GM04504 (cell line): Measurements from ENCODE around the gene SPINT3.
"Not testable (repeated sequence)": the region's sequence is repeated elsewhere in the genome, so short reads cannot be mapped to it uniquely, and the experiment has no call there.

Source experiments
- DNase-seq: peaks from one replicate; pipeline ENCODE4 v3.0.0-alpha.2; 2012; ENCODE audit warnings: low read depth

SPINT3 gene

GRCh38 chr20:45502561-45502960, 12.9 kb downstream of the SPINT3 start:
- DNase-seq, result no peak

DNA sequence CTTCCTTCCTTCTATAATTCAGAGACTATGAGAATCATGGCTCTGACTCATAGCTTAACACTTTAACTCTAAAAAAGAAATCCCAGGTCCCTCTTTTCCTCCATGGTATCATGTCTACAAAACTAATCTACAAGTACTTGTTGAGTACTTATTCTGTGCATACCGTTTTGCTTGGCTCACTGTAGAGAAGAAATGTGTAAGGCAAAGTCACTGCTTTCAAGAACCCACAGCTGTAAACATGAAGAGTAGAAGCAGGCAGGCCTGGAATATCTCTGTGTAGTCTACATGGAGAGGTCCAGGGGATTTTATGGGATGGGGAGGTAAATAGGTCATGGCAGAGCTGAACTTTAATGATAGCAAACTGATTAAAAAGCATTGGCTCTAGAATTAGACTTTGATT, 13.8 kb downstream of the SPINT3 start:
- DNase-seq, result no peak

DNA sequence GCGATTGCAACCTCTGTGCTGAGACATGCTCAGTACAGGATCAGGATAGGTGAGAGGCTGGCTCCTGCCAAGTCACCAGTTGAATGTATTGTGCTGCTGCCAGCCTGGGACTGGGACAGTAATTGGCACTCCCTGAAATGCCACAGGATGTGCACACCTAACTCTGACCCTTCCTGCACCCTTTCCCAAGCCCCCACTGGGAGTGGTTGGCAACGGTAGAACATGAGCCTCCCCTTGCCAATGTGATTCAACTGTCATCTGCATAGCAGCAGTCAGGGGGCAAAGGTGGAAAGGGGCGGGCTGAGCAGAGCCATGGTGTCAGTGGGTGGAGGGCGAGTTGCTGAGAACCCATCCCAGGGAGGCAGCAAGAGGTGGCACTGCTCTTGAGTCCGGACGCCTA, 15.4 kb downstream of the SPINT3 start:
- no peak for DNase-seq

DNA sequence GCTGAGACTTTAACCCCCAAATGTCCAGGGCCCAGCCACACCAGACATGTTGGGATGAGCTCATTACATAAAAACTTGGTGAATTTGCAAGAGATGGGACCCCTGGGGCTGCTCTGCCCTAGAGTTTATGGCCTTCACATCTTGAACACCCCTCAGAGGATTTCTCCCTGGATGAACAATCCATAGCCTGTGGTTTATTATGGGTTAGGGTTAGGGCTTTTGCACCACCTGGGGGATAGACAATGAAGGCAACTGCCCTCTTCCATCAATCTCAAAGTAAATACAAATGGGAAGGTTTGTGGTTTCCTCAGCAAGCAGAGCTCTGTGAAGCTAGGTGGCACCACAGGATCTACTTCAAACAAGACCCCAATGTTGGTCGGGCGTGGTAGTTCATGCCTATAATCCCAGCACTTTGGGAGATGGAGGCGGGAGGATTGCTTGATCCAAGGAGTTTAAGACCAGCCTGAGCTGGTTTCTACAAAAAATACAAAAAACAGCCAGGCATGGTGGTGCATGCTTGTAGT, 17.4 kb downstream of the SPINT3 start:
- no peak for DNase-seq

GRCh38 chr20:45496166-45496565, 19.3 kb downstream of the SPINT3 start:
- DNase-seq, result no peak

DNA sequence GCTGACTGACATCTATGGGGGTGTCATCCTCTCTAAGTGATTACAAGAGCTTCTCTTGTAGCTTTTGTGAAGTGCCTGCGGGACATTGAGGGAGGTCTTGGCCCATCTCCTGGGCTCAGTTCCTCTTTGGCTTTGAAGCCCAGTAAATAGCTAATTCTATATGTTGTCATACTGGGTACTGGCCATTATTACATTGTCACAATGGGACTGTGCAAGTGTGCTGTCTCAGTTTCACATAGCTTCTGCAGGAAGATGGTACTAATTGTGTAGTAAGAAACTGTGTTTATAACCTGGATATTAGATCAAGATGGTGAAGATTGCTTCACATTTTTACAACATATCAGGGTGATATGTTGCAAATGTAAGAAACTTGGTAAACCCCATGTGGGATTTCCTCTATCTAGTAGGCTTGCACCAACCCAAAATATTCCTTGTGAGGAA, 19.9 kb downstream of the SPINT3 start:
- no peak for DNase-seq

DNA sequence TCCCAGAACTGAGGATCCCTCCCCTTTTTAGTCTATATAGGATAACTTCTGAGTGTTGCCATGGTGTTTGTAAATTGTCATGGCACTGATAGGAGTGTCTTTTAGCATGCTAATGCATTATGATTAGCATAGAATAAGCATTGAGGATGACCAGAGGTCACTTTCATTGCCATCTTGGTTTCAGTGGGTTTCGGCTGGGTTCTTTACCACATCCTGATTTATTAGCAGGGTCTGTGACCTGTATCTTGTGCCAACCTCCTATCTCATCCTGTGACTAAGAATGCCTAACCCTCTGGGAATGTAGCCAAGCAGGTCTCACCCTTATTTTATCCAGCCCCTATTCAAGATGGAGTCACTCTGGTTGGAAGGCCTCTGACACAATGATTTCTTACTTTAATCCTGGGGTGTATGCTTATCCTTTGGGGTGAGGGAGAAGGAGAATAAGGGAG, 26.3 kb downstream of the SPINT3 start:
- no peak for DNase-seq

- no peak for DNase-seq
These were observed 28.2 kb downstream of the SPINT3 start for GRCh38 chr20:45487231-45487635.

DNA sequence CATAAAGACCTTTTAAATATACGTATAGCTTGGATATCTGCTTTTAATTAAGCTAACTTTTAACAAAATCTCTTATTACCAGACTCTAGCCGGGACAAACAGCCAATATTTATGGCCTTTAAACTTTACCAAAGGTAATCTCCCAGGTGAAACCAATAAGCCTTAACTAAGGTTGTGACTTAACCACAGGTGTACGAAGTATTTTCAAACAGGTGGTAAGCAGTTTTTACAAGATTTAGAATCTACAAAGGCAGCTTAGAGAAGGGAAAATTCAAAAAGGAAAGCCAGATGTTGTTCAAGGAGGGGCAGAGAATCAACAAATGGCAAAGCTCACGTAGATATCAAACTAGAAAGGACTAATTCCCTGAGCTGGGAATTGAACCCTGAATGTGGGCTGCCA, 30.0 kb downstream of the SPINT3 start:
- DNase-seq, result no peak

- DNase-seq, result no peak
These were observed 30.7 kb downstream of the SPINT3 start for GRCh38 chr20:45484676-45485075.

DNA sequence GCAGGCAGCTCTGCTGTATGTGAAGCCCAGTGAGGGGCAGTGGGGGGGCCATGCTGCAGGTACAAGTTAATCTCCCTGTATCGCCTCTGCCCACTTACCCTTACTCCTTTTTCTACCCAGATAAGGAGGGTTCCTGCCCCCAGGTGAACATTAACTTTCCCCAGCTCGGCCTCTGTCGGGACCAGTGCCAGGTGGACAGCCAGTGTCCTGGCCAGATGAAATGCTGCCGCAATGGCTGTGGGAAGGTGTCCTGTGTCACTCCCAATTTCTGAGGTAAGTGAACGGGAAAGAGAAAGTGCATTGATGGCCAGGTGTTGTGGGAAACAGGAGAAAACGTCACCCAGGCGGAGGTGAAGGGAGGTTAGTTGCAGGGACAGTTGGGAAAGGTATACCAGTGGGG, 35.6 kb downstream of the SPINT3 start:
- no peak for DNase-seq

DNA sequence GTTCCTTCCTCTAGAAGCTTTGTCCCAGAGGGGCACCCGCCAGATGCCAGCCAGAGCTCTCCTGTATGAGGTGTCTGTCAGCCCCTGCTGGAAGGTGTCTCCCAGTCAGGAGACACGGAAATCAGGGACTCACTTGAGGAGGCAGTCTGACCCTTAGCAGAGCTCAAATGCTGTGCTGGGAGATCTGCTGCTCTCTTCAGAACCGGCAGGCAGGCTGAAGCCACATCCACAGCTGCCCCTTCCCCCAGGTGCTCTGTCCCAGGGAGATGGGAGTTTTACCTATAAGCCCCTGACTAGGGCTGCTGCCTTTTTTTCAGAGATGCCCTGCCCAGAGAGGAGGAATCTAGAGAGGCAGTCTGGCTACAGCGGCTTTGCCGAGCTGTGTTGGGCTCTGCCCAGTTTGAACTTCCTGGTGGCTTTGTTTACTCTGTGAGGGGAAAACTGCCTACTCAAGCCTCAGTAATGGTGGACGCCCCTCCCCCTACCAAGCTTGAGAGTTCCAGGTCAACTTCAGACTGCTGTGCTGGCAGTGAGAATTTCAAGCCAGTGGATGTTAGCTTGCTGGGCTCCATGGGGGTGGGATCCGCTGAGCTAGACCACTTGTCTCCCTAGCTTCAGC, 37.8 kb downstream of the SPINT3 start:
- DNase-seq, result not testable (repeated sequence)

DNA sequence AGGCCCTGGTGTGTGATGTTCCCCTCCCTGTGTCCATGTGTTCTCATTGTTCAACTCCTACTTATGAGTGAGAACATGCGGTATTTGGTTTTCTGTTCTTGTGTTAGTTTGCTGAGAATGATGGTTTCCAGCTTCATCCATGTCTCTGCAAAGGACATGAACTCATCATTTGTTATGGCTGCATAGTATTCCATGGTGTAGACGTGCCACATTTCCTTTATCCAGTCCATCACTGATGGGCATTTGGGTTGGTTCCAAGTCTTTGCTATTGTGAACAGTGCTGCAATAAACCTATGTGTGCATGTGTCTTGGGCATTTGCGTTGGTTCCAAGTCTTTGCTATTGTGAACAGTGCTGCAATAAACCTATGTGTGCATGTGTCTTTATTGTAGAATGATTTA, 43.1 kb downstream of the SPINT3 start:
- not testable (repeated sequence) for DNase-seq

GRCh38 chr20:45470937-45471336, 44.5 kb downstream of the SPINT3 start:
- no peak for DNase-seq

DNA sequence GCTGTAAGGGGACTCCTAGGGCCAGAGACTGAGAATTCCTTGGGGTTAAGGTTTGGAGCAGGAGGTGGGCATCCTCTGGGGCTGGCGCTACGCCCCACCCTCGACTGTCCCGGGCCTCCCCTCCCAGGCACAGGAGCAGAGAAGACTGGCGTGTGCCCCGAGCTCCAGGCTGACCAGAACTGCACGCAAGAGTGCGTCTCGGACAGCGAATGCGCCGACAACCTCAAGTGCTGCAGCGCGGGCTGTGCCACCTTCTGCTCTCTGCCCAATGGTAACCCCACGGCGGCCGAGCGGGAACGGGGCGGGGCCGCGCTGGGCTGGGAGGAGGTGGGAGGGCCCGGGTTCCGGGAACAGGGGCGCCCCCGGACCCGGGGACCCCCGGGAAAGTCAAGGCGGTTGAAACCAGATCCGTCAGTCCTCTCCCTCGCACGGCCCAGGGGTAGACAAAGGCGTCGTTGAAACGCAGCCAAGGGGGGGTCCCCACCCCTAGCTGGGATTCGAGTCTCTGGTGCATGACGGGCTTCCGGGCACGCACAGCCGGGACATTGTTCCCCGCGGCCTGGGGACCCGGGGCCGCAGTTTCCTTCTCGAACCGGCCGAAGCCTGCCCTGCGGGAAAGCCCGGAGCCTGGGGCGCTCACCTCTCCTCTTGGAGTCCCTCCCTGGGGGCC, 45.0 kb downstream of the SPINT3 start:
- no peak for DNase-seq

- DNase-seq, result no peak
These were observed 45.8 kb downstream of the SPINT3 start, which contains the start of gene WFDC2 for GRCh38 chr20:45469336-45470261. TSS of gene WFDC2 (plus strand) at chr20:45469753. CDS start at chr20:45469782, 29 bp downstream.

DNA sequence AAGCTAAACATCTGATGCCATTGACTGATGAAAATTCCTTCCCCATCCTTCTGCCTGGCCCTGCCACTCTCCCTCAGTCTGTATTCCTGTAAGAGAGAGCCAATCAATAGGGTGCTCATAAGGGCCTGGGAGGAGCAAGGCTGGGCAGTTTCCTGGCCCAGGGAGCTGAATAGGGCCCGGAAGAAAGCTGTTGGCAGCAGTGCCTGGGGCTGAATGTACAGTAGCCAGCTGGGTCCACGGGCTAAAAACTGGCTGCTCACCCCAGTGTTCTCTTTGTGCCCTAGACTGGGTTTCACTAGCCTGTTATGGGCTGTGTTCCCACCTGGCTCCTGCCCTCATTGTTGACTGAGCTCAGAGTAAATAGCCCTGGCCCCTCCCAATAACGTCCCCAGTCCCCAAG, 47.6 kb downstream of the SPINT3 start:
- no peak for DNase-seq

GRCh38 chr20:45467172-45467571, 48.2 kb downstream of the SPINT3 start:
- DNase-seq, result no peak

- no peak for DNase-seq
These were observed 49.7 kb downstream of the SPINT3 start for GRCh38 chr20:45465491-45466266.

DNA sequence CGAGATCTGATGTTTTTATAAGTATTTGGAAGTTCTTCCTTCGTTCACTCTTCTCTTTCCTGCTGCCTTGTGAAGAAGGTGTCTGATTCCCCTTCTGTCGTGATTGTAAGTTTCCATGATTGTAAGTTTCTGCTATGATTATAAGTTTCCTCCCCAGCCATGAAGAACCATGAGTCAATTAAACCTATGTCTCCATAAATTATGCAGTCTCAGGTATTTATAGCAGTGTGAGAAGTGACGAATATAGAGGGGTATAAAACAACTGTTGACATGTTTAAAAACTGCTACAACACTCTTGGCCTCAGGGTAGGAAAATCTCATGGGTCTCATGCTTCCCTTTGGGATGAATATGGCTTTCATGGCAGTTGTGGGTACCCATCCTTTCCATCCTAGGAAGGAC, 51.7 kb downstream of the SPINT3 start:
- DNase-seq, result no peak

DNA sequence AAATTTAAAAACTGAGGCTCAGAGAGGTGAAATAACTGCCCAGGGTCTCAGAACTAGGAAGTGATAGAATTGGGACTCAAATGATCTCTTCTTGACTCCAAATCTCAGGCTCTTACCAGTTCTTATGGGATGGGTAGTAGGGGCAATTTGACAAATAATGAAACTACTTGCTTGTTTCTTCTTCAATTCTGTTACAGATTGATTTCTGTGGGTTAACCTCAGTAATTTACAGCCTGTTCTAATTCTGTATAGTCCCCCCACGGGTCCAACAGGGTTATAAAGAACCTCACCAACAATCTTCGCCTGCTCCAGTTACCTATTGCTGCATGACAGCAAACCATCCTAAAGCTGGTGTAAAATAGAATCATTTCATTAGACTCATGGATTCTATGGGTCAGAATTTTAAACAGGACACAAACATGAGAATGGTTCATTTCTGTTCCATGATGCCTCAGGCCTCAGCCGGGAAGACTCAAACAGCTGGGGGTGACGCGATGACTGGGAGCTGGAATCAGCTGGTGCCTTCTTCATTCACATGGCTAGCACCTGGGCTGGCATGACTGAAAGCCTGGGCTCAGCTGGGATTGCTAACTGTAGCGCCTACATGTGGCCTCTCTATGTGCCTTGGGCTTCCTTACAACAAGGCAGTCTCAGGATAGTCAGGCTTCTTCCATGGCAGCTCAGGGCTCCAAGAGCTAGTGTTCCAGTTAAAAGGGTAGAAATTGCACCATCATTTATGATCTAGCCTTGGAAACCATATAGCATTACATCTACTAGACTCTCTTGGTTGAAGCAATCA, 52.5 kb downstream of the SPINT3 start:
- no peak for DNase-seq
